Urothelium cell line (cell line): ENCODE results near the gene GYG2.
"Not testable (repeated sequence)": the region's sequence is repeated elsewhere in the genome, so short reads cannot be mapped to it uniquely, and the experiment has no call there.

Experiments
- DNase-seq: peaks from one replicate; pipeline ENCODE4 v3.0.0; 2011; ENCODE audit warnings: low spot score, mixed read lengths
- FAIRE-seq: peaks from 2 replicates; lab custom pipeline; 2011; peaks lifted over from hg19 to GRCh38; lab: Jason Lieb, UNC

Gene GYG2

DNA sequence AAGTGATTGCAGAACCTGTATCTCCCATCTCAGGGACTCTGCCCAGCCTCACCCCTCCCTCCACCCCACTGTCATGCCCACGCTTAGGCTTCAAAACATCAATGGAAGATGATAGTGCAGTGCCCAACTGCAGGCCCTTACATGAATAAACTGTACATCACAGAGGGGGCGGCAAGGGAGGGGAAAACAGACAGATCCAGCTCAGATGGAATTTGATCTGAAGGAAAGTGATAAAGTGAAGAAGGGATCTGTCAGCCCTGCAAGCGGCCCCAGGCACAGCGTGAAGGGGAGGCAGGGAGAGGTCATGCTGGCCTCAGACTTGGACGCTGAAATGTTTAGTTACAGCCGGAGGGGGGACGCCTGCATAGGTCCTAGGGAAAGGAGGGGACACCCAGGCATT lies 38.5 kb downstream of the GYG2 start:
- FAIRE-seq, result no peak
- DNase-seq, result no peak

DNA sequence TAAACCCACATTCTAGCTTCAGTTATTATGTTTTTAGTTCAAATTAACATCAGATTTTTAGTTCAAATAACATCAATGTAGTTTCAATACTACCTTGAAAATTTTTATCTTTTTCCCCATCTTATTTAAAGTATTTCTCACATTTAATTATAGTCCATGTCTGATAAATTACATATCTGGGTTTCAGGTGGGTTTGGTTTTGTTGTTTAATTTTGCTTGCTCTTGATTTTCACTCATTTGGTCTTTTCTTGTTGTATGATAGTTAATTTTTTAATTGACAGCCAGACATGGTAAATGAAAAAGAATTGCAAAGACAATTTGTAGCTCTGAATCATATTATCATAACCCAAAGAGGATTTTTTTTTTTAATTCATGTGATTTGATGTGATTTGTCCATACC lies 41.9 kb downstream of the GYG2 start:
- no peak for FAIRE-seq
- DNase-seq, result no peak

DNA sequence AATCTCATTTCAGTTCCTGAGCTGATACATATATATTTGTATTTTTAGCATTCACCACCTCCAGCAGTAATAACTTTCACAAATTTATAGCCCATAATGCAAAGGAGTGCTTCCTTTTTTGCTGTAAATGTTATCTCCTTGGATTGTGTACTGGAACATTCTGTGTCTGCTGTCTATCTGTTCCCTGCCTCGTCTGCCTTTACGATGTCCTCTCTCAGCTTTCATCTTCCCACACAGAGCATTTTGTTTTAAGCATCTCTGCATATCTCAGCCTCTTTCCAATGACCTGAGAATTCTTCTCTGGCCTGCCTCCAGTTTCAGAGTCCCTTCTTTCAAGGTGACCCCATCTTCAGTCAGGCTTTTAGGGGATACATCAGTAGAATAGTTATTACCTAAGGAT lies 43.1 kb downstream of the GYG2 start:
- FAIRE-seq (no peak), DNase-seq (no peak)

DNA sequence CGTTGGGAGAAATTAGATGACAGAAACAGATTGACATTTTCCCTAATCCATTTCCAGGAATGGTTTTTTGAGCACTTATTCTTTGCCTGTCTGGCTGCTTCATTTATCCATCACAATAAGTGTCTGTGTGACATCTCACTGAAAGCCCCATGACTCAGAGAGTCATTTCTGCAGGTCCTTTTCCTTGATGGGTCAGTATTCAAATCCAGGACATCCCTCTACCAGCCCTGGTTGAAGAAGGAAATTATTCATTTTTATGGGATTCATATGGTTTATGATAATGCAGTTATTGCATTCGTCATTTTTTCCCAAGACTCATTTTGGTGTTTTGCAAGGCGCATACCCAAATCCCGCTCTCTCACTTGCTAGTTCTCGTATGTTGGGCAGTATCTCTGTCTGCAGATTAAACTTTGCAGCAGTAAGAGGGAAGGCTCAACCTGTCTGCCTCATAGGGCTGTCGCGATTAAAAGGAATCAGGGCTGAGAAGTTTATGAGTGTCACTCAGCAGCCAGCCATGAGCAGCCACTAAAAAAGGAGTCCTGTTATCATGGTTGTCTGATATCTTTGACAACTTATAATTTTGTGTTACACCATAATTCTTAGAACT lies 44.0 kb downstream of the GYG2 start:
- FAIRE-seq (no peak), DNase-seq (no peak)

DNA sequence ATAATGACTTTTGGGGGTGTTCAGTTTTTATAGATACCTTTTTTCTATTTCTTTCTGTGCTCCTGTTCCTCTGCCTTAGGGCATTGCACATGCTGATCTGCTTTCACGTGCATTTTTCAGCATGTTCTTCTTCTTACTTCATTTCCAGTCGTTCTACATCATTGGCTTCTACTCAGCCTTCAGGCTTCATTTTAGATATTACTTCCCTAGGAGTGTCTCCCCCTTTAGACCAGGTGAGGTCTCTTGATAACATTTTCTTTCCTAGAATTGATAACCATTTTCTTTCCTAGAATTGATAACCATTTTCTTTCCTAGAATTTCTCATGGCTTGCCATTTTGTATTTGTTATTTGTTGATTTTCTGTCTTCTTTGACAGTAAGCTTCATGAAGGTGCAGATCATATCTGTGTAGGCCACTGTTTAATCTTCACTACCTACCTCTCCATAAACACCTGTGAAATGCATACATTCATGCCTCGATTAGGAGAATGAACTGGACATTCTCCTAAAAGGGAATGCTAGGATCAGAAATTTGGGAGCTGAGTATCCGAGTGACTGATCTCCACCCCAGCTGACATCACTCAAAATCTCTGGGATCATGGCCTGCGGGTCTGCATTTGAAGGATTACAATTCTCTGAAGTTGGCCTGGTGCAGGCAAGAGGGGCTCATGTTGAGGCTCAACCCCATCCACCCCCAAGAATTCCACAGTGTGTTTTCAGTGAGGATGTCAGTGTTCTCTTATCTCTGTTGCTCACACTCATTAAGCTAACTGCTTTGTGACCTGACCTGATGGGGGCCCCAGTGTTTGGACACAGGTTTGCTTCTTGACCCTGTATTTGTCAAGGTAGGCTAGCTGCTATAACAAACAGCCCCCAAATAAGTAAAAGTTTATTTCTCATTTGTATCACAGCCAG lies 45.7 kb downstream of the GYG2 start:
- DNase-seq (no peak), FAIRE-seq (no peak)

DNA sequence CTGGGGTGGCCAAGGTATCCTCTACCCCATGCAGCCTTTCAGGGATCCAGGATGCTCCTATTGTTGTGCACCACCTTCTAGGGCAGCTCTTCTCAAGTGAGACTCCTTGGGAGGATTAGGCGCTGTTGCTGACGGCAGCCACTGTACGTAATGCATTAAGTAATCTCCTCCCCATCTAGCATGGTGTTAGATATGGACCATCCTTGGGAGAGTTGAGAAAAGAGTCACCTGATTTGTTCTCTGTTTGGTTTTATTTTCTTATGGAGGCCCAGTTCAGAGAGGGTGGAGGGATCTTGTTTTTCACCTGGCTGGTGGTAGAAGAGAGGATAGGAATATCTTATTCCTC lies 46.4 kb downstream of the GYG2 start:
- no peak for FAIRE-seq

DNA sequence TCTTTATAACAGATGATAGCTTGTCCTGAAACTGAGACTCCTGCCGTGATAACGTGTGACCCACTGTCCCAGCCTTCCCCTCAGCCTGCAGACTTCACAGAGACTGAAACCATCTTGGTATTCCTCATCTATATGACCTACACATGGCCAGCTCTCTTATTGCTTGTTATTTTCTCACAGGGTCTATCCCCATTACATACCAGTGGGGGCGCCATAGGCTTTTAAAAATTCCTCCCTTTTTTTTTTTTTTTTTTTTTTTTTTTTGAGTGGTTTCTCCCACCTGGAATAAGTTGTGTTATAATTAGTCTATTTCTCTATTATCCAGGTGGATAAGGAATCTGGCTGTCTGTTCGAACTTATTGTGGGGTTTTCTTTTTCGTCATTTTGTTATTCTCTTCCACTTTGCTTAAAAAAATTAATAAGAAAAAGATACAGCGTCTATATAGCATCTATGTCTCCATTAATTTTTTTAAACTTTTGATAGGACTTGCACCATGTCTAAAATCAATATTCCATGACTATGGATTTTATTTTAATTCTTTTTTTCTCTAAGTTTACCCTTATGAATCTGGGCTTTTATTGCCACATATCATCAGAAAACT lies 47.2 kb downstream of the GYG2 start:
- no peak for DNase-seq
- no peak for FAIRE-seq

More for the DNA sequence above, 46.4 kb downstream of the GYG2 start:
- DNase-seq, result no peak

DNA sequence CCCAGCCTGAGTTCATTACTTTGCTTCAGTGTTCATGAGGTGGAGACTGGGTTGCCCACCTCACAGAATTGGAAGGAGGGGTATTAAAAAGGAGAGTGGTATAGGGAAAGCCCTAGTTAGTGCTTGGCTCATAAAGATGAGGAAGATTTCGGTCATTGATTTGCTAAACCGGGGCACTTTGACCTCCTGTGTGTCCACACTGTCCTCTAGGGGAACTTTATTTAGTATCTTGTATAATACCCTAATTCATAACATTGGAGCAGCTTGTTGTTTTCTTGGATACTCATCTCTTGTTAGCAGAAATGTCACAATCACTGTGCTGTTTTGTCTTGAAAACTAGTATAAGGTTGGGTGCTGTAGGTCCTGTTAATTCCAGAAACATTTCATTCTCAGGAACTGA lies 49.8 kb downstream of the GYG2 start:
- no peak for DNase-seq
- no peak for FAIRE-seq

DNA sequence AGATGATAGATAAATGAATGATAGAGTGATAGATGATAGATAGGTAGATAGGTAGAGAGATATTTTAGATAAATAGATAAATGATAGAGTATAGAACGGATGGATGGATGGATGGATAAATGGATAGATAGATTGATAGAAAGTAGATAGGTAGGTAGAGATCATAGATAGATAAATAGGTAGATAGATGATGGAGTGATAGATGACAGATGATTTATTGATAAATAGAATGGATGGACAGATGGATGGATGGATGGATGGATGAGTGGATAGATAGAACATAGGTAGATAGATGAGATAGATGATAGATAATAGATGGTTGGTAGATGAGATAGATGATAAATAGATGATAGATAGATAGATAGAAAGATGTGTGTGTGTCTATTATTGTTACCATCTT lies 50.9 kb downstream of the GYG2 start:
- FAIRE-seq, result no peak
- DNase-seq, result no peak

DNA sequence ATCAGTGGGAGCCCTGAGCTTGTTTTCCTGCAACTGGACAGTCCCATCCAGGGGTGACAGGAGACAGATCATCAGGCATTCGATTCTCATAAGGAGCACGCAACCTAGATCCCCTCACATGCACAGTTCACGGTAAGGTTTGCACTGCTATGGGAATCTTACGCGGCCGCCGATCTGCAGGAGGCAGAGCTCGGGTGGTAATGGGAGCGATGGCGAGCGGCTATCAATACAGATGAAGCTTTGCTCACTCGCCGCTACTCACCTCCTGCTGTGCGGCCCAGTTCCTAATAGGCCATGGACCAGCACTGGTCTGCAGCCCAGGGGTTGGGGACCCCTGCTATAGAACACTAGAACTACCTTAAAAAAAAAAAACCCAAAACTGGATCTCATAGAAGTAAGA lies 55.0 kb downstream of the GYG2 start:
- no peak for FAIRE-seq
- no peak for DNase-seq

DNA sequence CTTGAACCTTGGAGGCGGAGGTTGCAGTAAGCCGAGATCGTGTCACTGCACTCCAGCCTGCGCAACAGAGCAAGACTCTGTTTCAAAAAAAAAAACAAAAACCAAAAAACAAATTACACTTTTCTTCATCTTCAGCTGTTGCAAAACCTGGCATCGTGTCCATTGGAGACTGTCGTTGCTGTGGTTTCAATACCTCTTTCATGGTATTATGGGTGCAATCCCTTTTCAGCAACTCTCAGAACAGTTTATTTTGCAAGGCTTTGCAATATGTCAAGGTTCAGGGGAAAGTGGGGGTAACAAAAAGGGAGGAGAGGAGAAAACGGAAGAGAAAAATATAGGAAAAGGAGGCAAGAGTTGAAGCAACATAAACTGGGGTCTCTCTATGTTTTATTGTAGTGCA lies 59.6 kb downstream of the GYG2 start:
- FAIRE-seq (no peak), DNase-seq (no peak)

DNA sequence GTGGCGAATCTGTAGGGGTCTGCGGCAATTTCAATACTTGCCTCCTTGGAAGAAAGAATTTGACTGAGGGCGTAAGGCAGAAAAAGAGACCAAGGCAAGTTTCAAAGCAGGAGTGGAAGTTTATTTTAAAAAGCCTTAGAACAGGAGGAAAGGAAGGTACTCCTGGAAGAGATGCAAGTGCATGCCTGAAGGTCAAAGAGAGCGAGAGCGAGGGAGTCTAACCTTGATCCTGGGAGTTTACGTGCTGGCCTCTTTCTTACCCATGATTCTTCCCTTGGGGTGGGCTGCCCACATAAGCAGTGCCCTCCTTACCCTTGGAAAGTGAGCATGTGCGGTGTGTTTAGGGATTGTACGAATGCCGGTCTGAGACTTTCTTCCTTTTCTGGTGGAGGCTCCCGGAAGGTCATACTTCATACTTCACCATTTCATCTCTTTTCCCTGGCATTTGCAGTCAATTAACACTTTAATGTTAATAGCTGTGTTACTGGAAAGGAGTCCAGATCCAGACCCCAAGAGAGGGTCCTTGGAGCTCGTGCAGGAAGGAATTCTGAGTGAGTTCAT lies 60.4 kb downstream of the GYG2 start:
- FAIRE-seq (no peak), DNase-seq (no peak)

DNA sequence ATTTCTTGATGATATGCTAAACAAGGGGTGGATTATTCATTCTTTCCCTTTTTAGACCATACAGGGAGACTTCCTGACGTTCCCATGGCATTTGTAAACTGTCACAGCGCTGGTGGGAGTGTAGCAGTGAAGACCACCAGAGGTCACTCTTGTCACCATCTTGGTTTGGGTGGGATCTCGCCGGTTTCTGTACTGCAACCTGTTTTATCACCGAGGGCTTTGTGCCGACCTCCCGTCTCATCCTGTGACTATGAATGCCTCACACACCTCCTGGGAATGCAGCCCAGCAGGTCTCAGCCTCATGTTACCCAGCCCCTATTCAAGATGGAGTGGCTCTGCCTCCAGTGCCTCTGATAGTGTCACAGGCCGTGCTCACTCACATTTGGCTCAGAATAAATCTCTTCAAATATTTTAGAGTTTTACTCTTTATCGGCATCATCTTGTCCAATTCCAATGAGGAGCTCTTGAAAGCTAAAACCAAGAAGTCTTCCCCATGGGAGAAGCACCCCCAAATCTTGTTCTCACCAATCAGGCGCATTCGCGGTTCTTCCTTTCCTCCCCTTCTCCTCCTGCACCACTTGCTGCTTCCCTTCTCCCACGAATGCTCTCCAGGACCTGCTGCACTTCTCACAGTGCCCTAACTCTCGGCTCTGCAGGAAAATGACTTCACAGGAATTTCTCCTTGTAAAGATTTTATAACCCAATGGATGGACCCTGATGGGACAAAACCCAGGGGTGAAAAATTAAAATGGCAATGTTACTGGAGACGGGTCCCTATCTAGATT lies 61.2 kb downstream of the GYG2 start:
- DNase-seq, FAIRE-seq: not testable (repeated sequence)

DNA sequence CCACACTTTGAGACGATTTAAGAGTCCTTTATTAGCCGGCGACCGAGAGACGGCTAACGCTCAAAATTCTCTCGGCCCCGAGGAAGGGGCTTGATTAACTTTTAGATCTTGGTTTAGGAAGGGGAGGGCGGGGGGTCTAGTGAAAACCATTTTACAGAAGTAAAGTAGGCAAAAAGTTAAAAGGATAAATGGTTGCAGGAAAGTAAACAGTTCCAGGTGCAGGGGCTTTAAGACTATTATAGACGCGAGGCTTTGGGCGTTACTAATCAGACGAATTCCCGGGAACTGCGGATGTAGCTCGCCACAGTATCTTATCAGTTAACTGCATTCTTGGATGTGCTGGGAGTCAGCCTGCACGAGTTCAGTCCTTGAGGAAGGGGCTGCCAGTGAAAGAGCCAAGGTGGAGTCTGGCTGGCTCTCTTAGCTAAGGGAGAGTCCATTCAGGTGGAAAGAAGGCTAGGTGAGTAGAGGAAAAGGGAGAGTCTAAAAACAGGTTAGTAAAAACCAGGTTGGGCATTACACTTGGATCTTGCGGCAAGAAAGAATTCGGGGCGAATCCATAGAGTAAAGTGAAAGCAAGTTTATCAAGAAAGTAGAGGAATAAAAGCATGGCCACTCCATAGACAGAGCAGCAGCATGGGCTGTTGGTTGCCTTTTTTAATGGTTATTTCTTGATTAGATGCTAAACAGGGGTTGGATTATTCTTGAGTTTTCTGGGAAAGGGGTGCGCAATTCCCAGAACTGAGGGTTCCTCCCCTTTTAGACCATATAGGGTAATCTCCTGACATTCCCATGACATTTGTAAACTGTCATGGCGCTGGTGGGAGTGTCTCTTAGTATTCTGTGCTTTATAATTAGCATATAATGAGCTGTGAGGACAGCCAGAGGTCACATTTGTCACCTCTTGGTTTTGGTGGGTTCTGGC lies 62.1 kb downstream of the GYG2 start:
- FAIRE-seq, DNase-seq: not testable (repeated sequence)

DNA sequence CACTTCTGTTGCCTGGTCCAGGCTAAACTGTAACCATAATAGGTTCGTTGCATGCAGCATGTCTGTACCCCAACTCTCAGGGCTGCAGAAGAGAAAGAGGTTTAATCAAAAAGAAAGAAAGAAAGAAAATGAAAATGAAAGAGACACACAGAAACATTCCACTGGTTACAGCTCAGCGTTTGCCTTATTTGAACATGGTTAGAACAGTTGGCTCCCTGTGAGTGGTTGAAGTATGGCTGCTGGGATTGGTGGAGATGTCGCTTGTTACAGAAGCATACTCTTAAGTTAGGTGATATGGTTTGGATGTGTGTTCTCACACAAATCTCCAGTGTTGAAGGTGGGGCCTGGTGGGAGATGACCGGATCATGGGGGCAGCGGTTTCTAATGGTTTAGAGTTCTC lies 64.1 kb downstream of the GYG2 start:
- FAIRE-seq (no peak), DNase-seq (no peak)

DNA sequence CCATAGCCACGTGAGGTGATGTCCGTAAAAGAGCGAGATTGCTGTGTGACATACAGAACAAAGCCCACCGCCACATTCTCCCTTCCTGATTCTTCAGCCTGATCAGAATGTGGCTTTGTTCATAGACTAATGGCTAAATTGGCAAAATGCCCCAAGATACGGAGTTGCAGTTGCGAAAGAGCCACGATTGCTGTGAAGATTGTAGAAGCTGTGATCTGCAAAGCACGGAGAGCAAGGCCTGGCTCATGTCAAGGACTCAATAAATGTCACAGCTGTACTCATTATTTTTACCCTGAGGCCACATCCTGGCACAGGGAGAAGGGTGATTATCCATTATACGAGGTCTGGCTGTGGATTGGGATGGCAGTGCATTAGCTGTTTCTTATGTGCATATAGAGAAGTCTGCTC lies 66.2 kb downstream of the GYG2 start:
- FAIRE-seq, result no peak

DNA sequence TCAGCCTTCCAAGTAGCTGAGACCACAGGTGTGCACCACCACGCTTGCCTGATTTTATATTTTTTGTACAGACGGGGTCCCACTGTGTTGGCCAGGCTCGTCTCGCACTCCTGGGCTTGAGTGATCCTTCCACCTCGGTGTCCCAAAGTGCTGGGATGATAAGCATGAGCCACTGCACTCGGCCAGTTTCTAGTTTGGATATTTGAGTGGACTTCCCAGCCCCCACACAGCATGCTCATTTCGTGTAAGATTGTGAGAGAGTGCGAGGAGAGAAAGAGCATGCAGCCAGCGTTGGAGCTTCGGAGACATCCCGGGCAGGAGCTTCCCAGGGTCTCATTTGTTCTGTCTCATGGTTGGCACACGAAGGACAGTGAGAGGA lies 68.6 kb downstream of the GYG2 start:
- DNase-seq (no peak), FAIRE-seq (no peak)

More for the DNA sequence above, 66.2 kb downstream of the GYG2 start:
- DNase-seq, result no peak

DNA sequence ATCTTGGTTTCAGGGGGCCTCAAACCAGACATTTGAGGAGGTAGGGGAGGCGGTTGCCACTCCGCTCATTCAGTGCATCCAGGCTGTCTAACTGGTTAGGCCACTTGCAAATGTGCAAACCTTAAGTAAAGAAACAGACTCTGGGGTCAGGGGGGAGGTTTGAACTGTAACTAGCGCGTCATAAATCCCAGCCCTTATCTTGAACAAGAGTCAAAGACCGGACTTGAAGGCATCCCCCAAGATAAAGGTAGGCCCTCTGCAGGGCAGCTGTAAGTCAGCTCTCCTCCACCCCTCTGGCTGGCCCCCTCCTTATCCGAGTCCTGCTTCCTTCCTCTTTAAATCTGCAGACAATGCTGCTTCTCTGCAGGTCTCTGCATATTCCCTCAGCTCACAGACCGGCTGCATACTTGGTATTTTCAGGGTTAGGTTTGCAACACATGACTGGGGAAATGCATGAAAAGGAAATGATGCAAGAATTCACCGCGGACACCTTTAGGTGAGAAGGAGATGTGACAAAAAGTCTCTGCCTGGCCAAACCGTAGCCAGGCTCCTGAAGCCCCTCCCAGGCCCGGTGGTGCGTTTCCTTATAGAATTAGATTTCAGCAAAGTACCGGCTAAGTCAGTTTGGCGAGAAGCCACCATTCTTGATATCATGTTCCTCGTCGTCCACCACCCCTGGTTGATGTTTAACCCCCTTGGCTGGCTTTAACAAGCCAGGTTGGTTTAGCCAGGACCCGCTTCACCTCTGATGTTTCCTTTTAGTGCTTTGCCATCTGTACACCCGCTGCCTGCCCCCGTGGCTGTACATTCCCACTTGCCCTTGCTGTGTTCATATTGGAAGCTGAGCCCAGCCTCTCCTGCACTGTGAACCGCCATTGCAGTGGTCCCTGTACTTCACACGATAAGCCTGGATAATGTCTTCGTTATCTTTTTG lies 69.2 kb downstream of the GYG2 start:
- DNase-seq, FAIRE-seq: not testable (repeated sequence)
